GM06990 (cell line): ENCODE results near the gene LRRC32.
"Not testable (repeated sequence)": the region's sequence is repeated elsewhere in the genome, so short reads cannot be mapped to it uniquely, and the experiment has no call there.

Source experiments
- DNase-seq: peaks from one replicate; pipeline ENCODE4 v3.0.0-alpha.2; 2011; ENCODE audit not compliant: insufficient read length; ENCODE audit errors: extremely low read depth
- H3K27me3 ChIP-seq: replicated peaks from 2 replicates; pipeline ENCODE4 v1.6.0; 2011; ENCODE audit warnings: low read length; ENCODE audit not compliant: control insufficient read depth, insufficient read depth
- H3K36me3 ChIP-seq: 2 replicates; pipeline ENCODE4 v1.5.1; 2011; ENCODE audit warnings: low read length; ENCODE audit not compliant: control insufficient read depth, insufficient read depth
- H3K4me3 ChIP-seq: replicated peaks from 2 replicates; pipeline ENCODE4 v1.5.1; 2011; ENCODE audit warnings: low read depth, mild to moderate bottlenecking, control low read depth, low read length
- TF ChIP-seq, protein P1 (sequence below): IDR thresholded peaks from 2 replicates; pipeline ENCODE4 v1.5.1; 2011; ENCODE audit warnings: low read length, control low read depth, mild to moderate bottlenecking, inconsistent platforms; ENCODE audit not compliant: insufficient read depth, poor library complexity, severe bottlenecking

LRRC32 gene

DNA sequence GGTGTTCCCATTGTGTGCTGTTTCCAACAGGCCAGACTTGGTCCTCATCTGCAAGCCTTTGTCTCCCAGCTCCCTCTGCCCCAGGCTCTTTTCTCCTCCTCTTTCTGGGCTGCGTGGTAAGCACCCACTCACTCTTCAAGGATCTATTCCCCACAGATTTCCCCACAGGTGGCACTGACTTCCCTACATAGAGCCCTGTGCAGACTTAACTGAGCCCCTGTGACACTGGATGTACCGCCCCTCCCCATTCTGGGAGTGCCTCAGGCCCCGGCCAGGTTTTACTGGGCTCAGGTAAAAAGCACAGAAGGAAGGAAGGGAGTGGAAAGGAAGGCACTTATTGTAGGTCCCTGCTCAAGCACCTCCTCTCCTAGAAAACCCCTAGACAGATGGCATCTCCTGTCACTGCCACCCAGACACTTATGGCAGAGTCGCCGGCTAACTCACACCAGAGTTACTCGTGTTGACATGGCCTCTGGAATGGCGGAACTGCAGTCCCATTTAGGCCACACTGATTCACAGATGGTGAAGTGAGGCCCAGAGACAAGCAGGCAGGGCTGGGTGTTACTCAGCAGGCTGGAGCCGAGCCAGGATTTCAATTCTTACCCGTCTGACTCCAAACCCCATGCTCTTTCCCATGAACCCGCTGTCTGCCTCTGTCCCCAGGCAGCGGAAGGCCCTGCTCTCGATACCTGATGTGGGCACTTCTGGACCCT, 47.2 kb downstream of the LRRC32 start:
- DNase-seq, result no peak
- H3K4me3 ChIP-seq, result no peak overlapping the region
- H3K27me3 ChIP-seq, result peaks cover 3% of the 10 kb centered on the region
- H3K36me3 ChIP-seq, result no peaks in the 10 kb centered on the region
- TF ChIP-seq, protein P1, sequence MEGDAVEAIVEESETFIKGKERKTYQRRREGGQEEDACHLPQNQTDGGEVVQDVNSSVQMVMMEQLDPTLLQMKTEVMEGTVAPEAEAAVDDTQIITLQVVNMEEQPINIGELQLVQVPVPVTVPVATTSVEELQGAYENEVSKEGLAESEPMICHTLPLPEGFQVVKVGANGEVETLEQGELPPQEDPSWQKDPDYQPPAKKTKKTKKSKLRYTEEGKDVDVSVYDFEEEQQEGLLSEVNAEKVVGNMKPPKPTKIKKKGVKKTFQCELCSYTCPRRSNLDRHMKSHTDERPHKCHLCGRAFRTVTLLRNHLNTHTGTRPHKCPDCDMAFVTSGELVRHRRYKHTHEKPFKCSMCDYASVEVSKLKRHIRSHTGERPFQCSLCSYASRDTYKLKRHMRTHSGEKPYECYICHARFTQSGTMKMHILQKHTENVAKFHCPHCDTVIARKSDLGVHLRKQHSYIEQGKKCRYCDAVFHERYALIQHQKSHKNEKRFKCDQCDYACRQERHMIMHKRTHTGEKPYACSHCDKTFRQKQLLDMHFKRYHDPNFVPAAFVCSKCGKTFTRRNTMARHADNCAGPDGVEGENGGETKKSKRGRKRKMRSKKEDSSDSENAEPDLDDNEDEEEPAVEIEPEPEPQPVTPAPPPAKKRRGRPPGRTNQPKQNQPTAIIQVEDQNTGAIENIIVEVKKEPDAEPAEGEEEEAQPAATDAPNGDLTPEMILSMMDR, result no peak

DNA sequence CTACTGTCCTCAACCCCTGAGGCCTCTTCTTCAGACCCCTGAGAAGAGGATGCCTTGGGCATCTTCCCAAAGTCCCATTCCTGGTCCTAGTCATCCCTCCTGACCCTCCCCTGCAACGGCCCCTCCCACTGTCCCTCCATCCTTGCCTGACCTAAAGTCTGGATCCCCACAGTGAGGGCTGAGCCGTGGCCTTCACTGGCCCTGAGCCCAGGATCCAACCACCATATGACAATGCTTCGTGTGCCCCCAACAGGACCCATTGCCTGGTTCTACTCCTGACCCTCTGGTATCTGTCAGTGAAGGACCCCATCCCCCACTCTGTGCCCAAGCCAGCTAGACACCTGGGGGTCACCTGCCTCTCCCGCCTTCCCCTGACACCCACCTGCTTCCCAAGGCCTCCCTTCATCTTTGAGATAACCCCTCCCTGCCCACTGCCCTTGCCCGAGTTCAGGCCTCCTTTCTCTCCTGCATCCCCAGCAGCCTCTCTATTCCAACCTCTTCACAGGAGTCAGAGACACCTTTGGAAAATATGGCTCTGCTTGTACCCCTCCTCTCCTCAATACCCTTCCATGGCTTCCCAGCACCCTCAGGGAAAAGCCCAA, 48.0 kb downstream of the LRRC32 start:
- Histone ChIP-seq H3K36me3 (no peaks in the 10 kb centered on the region), H3K27me3 (peaks cover 3% of the 10 kb centered on the region), H3K4me3 (no peak overlapping the region)
- TF ChIP-seq, protein P1, result no peak
- DNase-seq, result no peak

DNA sequence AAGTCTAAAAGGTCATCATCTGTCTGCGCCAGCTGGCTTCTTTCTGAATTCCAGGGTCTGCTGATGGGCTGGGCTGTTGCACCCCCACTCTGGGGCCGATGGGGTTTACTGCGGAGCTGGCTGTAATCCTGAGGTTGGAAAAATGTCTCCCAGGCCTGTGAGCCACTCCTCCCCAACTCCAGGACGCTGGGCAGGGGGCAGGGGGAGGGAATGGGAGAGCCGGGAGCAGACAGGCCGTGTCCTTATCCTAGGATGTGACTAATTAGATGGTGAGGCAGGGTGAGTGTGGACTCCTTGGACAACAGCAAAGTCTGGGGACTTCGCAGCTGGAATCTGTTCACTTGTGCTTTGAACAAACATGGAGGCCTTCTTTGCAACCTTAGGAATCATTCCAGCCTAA, 48.7 kb downstream of the LRRC32 start:
- TF ChIP-seq, protein P1, result no peak
- H3K36me3 ChIP-seq, result no peaks in the 10 kb centered on the region

DNA sequence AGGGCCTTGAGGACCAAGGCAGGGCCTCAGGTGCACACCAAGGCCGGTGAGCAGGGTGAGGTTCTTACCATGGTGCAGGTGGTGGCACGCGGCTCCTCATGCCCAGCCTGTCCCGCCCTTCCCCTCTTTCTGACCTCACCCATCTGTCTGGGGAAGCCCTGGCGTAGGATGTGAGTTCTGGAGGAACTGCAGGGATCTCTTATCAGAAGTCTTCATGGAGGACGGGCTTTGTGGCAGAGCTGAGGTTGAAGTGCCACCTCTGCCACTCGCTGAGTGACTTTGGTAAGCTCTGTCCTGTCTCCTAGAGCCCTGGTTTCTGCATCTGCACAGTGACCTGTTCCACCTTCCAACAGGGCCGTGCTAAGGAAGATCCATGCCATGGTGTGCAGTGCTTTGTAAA, 49.1 kb downstream of the LRRC32 start:
- TF ChIP-seq, protein P1, result no peak
- H3K36me3 ChIP-seq, result no peaks in the 10 kb centered on the region
- no peak for DNase-seq
- H3K4me3 ChIP-seq, result no peak overlapping the region
- peaks cover 3% of the 10 kb centered on the region for H3K27me3 ChIP-seq

More for the DNA sequence above, 48.7 kb downstream of the LRRC32 start:
- Histone ChIP-seq H3K27me3 (peaks cover 3% of the 10 kb centered on the region), H3K4me3 (no peak overlapping the region)
- DNase-seq, result no peak

DNA sequence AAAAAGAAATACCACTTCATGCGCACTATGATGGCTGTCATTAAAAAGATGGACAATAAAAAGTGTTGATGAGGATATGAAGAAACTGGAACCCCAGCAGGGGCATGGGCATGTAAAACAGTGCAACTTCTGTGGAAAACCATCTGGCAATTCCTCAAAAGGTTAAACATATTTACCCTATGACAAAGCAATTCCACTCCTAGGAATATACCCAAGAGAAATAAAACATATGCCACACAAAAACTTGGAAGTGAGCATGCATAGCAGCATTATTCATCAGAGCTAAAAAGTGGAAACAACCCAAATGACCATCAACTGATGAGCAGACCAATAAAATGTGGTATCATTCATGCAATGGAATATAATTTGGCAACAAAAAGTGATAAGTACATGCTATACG, 50.1 kb downstream of the LRRC32 start:
- peaks cover 3% of the 10 kb centered on the region for H3K27me3 ChIP-seq
- no peaks in the 10 kb centered on the region for H3K36me3 ChIP-seq
- no peak overlapping the region for H3K4me3 ChIP-seq
- TF ChIP-seq, protein P1, result no peak
- DNase-seq, result no peak

DNA sequence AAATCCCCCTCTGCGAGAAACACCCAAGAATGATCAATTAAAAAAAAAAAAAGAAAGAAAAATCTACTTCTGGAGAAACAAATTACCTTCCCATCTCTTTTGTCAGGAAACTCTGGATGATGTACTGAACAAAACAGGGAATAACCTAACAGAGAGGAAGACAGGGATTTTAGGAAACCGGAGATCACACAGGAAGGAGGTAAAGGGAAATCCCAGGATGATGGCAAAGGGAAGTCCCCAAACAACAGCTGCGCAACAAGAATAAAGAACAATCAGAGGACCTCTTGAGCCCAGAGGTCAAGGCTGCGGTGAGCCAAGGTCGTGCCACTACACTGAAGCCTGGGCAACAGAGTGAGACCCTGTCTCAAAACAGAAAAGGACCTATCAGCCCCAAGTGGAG, 50.7 kb downstream of the LRRC32 start:
- H3K27me3 ChIP-seq, H3K4me3 ChIP-seq, H3K36me3 ChIP-seq, DNase-seq: not testable (repeated sequence)
